Lung (tissue), 12 donors: ENCODE measurements around the gene BMP7. TPM values are rescaled to one million over a fixed set of nuclear protein-coding genes. Genes with fewer than 3 reads are reported as not detected.
"Not testable (repeated sequence)": the region's sequence is repeated elsewhere in the genome, so short reads cannot be mapped to it uniquely, and the experiment has no call there.

Source experiments
- ATAC-seq: fragments of 200-7000 bp; cut with Tn5 transposase; one replicate; pipeline ENCODE4 v1.9.1; 2020; ENCODE audit warnings: moderate number of reproducible peaks; ENCODE audit not compliant: insufficient read depth, low FRiP score
- DNase-seq, 3 donors: peaks; one replicate each; pipeline ENCODE4 v3.0.0-alpha.2; 2013 to 2017
- H3K27ac ChIP-seq, 2 donors: one replicate each; pipeline ENCODE4 v1.5.1; 2013; ENCODE audit warnings: mild to moderate bottlenecking in 2 of 2, moderate library complexity in 2 of 2, control low read depth in 1 of 2, inconsistent platforms in 1 of 2, low read depth in 1 of 2, low read length in 1 of 2
- H3K27me3 ChIP-seq, 3 donors: one replicate each; pipeline ENCODE4 v1.5.1; 2013; ENCODE audit warnings: low read length in 2 of 3; ENCODE audit not compliant: control insufficient read depth in 3 of 3, insufficient read depth in 3 of 3
- H3K36me3 ChIP-seq, 4 donors: one replicate each; pipeline ENCODE4 v1.5.1; 2013; ENCODE audit warnings: low read length in 4 of 4, mild to moderate bottlenecking in 1 of 4, moderate library complexity in 1 of 4; ENCODE audit not compliant: control insufficient read depth in 4 of 4, insufficient read depth in 4 of 4
- H3K4me1 ChIP-seq, 5 donors: one replicate each; pipeline ENCODE4 v1.5.1; 2013; ENCODE audit warnings: low read length in 5 of 5, mild to moderate bottlenecking in 2 of 5, moderate library complexity in 1 of 5; ENCODE audit not compliant: control insufficient read depth in 5 of 5, insufficient read depth in 5 of 5
- H3K4me3 ChIP-seq: one replicate; pipeline ENCODE4 v1.5.1; 2013; ENCODE audit warnings: mild to moderate bottlenecking, control low read depth, moderate library complexity
- H3K9ac ChIP-seq, 2 donors: one replicate each; pipeline ENCODE4 v1.5.1; 2013; ENCODE audit warnings: low read length in 2 of 2, control low read depth in 1 of 2; ENCODE audit not compliant: insufficient read depth in 1 of 2
- H3K9me3 ChIP-seq, 4 donors: one replicate each; pipeline ENCODE4 v1.5.1; 2013; ENCODE audit warnings: low read length in 3 of 4, mild to moderate bottlenecking in 1 of 4, moderate library complexity in 1 of 4; ENCODE audit not compliant: control insufficient read depth in 4 of 4, insufficient read depth in 3 of 4
- CTCF ChIP-seq: IDR thresholded peaks from 2 replicates; pipeline ENCODE4 v1.5.1; 2012; ENCODE audit warnings: mild to moderate bottlenecking; ENCODE audit errors: control extremely low read depth, extremely low read depth
- WGBS, 2 donors: extraction: QIAGEN DNeasy Blood & Tissue Kit; methylation state at CpG; one replicate each; pipeline ENCODE4 v1.1.7; 2013; 5-methylcytosine and 5-hydroxymethylcytosine counted together
- polyA plus RNA-seq, 2 donors: library from polyadenylated mRNA; stranded (reverse); fragments of 200-250 nt; gene quantifications; one replicate each; pipeline ENCODE4 v1.2.1, GENCODE V29; 2013
- total RNA-seq, 2 donors: library from RNA; depleted of rRNA in 1 of 2; stranded (reverse); fragments of >200 nt in 1 of 2; gene quantifications; one replicate each; pipeline ENCODE4 v1.2.1, GENCODE V29; 2014 to 2021
- donor health status: control.
- donor health status: control.
- donor health status: Bipolar disorder and iron deficiency.
- donor health status: healthy.
- donor health status: DM: yes; HTN: yes; CAD: no.

The BMP7 gene
- total and polyA plus RNA-seq, 4 donors, result 0.67 to 10.3 (median 1.4) TPM

GRCh38 chr20:57242414-57242813 lies 24.0 kb downstream of the BMP7 start:
- peaks cover 0 to 17% (median 0%) of the 10 kb centered on the region in 5 donors for H3K4me1 ChIP-seq
- no peaks in the 10 kb centered on the region for H3K27me3 ChIP-seq
- peaks cover 0 to 2% (median 0%) of the 10 kb centered on the region in 4 donors for H3K9me3 ChIP-seq
- TF ChIP-seq CTCF, result no peak
- H3K4me3 ChIP-seq, result no peak overlapping the region
- H3K27ac ChIP-seq, result no peak overlapping the region
- 83 to 92% methylated on average over 4 of the region's 4 CpGs for WGBS, 2 donors
- no peak overlapping the region for H3K9ac ChIP-seq
- no peaks in the 10 kb centered on the region for H3K36me3 ChIP-seq
- no peak for ATAC-seq
- no peak for DNase-seq

GRCh38 chr20:57241363-57241991 lies 25.0 kb downstream of the BMP7 start:
- H3K9ac ChIP-seq, result no peak overlapping the region
- ATAC-seq (no peak), DNase-seq (peak in 1 of 3 donors; percentile 19)
- no peaks in the 10 kb centered on the region for H3K27me3 ChIP-seq
- H3K4me1 ChIP-seq, result peaks cover 0 to 17% (median 0%) of the 10 kb centered on the region in 5 donors
- no peak overlapping the region for H3K27ac ChIP-seq
- WGBS, 2 donors, result 78 to 87% methylated on average over 6 of the region's 6 CpGs
- TF ChIP-seq CTCF, result no peak
- no peak overlapping the region for H3K4me3 ChIP-seq
- H3K36me3 ChIP-seq, result no peaks in the 10 kb centered on the region
- peaks cover 0 to 2% (median 0%) of the 10 kb centered on the region in 4 donors for H3K9me3 ChIP-seq

GRCh38 chr20:57240581-57241362 lies 25.7 kb downstream of the BMP7 start:
- peaks cover 0 to 13% (median 0%) of the 10 kb centered on the region in 5 donors for H3K4me1 ChIP-seq
- no peak overlapping the region for H3K27ac ChIP-seq
- no peaks in the 10 kb centered on the region for H3K36me3 ChIP-seq
- H3K27me3 ChIP-seq, result no peaks in the 10 kb centered on the region
- peak in 2 of 3 donors; percentile 17 to 43 for DNase-seq
- H3K4me3 ChIP-seq, result no peak overlapping the region
- ATAC-seq, result no peak
- no peak overlapping the region for H3K9ac ChIP-seq
- H3K9me3 ChIP-seq, result peaks cover 0 to 2% (median 0%) of the 10 kb centered on the region in 4 donors
- TF ChIP-seq CTCF, result no peak
- WGBS, 2 donors, result 74 to 83% methylated on average over 8 of the region's 8 CpGs

GRCh38 chr20:57239725-57240124 lies 26.7 kb downstream of the BMP7 start:
- not testable (repeated sequence) for DNase-seq, H3K27ac ChIP-seq, H3K4me3 ChIP-seq, H3K27me3 ChIP-seq, H3K9ac ChIP-seq, ATAC-seq, H3K9me3 ChIP-seq, H3K36me3 ChIP-seq
- H3K4me1 ChIP-seq, result peaks cover 0 to 15% (median 0%) of the 10 kb centered on the region in 5 donors
- 94 to 100% methylated on average over 1 of the region's 1 CpG for WGBS, 2 donors

GRCh38 chr20:57239324-57239723 lies 27.1 kb downstream of the BMP7 start:
- not testable (repeated sequence) for H3K27ac ChIP-seq, H3K9ac ChIP-seq, DNase-seq, H3K36me3 ChIP-seq, ATAC-seq, H3K9me3 ChIP-seq, H3K4me3 ChIP-seq, H3K27me3 ChIP-seq
- WGBS, 2 donors, result 82 to 84% methylated on average over 4 of the region's 4 CpGs
- H3K4me1 ChIP-seq, result peaks cover 0 to 15% (median 0%) of the 10 kb centered on the region in 5 donors
